Keratinocyte (primary cell): ENCODE data around the gene JAKMIP1. TPM values are rescaled to one million over a fixed set of nuclear protein-coding genes. Genes with fewer than 3 reads are reported as not detected.

ENCODE experiments used
- DNase-seq: peaks from one replicate; pipeline ENCODE4 v3.0.0-alpha.2; 2011; ENCODE audit warnings: low read depth, missing footprints, low spot score
- FAIRE-seq: peaks from 2 replicates; lab custom pipeline; 2011; peaks lifted over from hg19 to GRCh38; lab: Jason Lieb, UNC
- H2AFZ ChIP-seq: 2 replicates; pipeline ENCODE4 v1.6.0; 2012; ENCODE audit warnings: low read length, control low read depth, inconsistent platforms; ENCODE audit not compliant: control insufficient read depth
- H3K27ac ChIP-seq: 2 replicates; pipeline ENCODE4 v1.5.1; 2011; ENCODE audit warnings: low read length; ENCODE audit not compliant: control insufficient read depth, insufficient read depth
- H3K27me3 ChIP-seq: 3 replicates; pipeline ENCODE4 v1.6.0; 2011; ENCODE audit warnings: low read length; ENCODE audit not compliant: control insufficient read depth, insufficient read depth; ENCODE audit errors: extremely low read depth
- H3K36me3 ChIP-seq, 2 experiments: 2 replicates in 1 of 2; 3 replicates in 1 of 2; pipeline ENCODE4 v1.5.1; 2011; ENCODE audit warnings: low read length in 2 of 2, mild to moderate bottlenecking in 1 of 2; ENCODE audit not compliant: control insufficient read depth in 2 of 2, insufficient read depth in 2 of 2; ENCODE audit errors: extremely low read depth in 1 of 2
- H3K4me1 ChIP-seq: 3 replicates; pipeline ENCODE4 v1.5.1; 2011; ENCODE audit warnings: low read length; ENCODE audit not compliant: control insufficient read depth, insufficient read depth; ENCODE audit errors: extremely low read depth
- H3K4me2 ChIP-seq: 3 replicates; pipeline ENCODE4 v1.6.0; 2011; ENCODE audit warnings: low read depth, low read length; ENCODE audit not compliant: control insufficient read depth, insufficient read depth; ENCODE audit errors: extremely low read depth
- H3K4me3 ChIP-seq, 3 experiments: fragments of 200-600 bp in 1 of 3; sonication (generic) in 1 of 3; 2 replicates in 2 of 3; 3 replicates in 1 of 3; pipeline ENCODE4 v1.5.1; 2011 to 2016; ENCODE audit warnings: low read length in 3 of 3, mild to moderate bottlenecking in 3 of 3, control low read depth in 2 of 3, inconsistent platforms in 1 of 3, low read depth in 1 of 3, mixed read lengths in 1 of 3, mixed run types in 1 of 3, moderate library complexity in 1 of 3; ENCODE audit not compliant: control insufficient read depth in 2 of 3, insufficient read depth in 2 of 3; ENCODE audit errors: extremely low read depth in 1 of 3
- H3K79me2 ChIP-seq: 2 replicates; pipeline ENCODE4 v1.6.0; 2012; ENCODE audit warnings: low read length; ENCODE audit not compliant: control insufficient read depth, insufficient read depth
- H3K9ac ChIP-seq: 3 replicates; pipeline ENCODE4 v1.6.0; 2011; ENCODE audit warnings: low read length; ENCODE audit not compliant: control insufficient read depth, insufficient read depth; ENCODE audit errors: extremely low read depth
- H3K9me1 ChIP-seq: 3 replicates; pipeline ENCODE4 v1.6.0; 2011; ENCODE audit warnings: low read length; ENCODE audit not compliant: control insufficient read depth, insufficient read depth; ENCODE audit errors: extremely low read depth
- H3K9me3 ChIP-seq: 2 replicates; pipeline ENCODE4 v1.5.1; 2012; ENCODE audit warnings: low read depth, low read length; ENCODE audit not compliant: control insufficient read depth
- H4K20me1 ChIP-seq: 3 replicates; pipeline ENCODE4 v1.6.0; 2011; ENCODE audit warnings: low read length; ENCODE audit not compliant: control insufficient read depth, insufficient read depth; ENCODE audit errors: extremely low read depth
- EZH2 ChIP-seq: IDR thresholded peaks from one replicate; pipeline ENCODE4 v1.6.1; 2012; ENCODE audit warnings: inconsistent platforms, mild to moderate bottlenecking, low read length, moderate library complexity
- dilution Hi-C: fragments of 300-500 bp; cut with MboI; formaldehyde crosslinking; loops from one replicate; pipeline ENCODE4 v1.7.0; 2020; ENCODE audit warnings: low sequenced_read_pairs; ENCODE audit not compliant: extremely low pct_ligation_motif_present
- polyA plus RNA-seq, 5 experiments: library from polyadenylated mRNA; depleted of rRNA in 3 of 5; stranded (reverse) in 3 of 5; stranded (forward) in 1 of 5; unstranded in 1 of 5; fragments of >200 nt; gene quantifications; 1 replicate in 1 of 5; 2 replicates in 3 of 5; 3 replicates in 1 of 5; pipeline versions ENCODE4 v1.2.1 to v1.2.3, GENCODE V29; 2011 to 2012; ENCODE audit warnings: missing spikeins in 2 of 5, low read depth in 1 of 5, low replicate concordance in 1 of 5
- TF ChIP-seq, protein P1 (sequence below), 3 experiments: IDR thresholded peaks in 1 of 3; conservative IDR thresholded peaks in 1 of 3; optimal IDR thresholded peaks in 1 of 3; 2 replicates in 2 of 3; 3 replicates in 1 of 3; pipeline versions ENCODE3 to v1.5.1; 2011; ENCODE audit warnings: low read length in 3 of 3, mild to moderate bottlenecking in 3 of 3, moderate library complexity in 2 of 3, control low read depth in 1 of 3, inconsistent platforms in 1 of 3; ENCODE audit not compliant: insufficient read depth in 2 of 3; ENCODE audit errors: extremely low read depth in 1 of 3

JAKMIP1 gene
- polyA plus RNA-seq, 1 donor (not counting 4 experiments of a cell fraction or from before 2014, with no cell fraction given): not detected

DNA sequence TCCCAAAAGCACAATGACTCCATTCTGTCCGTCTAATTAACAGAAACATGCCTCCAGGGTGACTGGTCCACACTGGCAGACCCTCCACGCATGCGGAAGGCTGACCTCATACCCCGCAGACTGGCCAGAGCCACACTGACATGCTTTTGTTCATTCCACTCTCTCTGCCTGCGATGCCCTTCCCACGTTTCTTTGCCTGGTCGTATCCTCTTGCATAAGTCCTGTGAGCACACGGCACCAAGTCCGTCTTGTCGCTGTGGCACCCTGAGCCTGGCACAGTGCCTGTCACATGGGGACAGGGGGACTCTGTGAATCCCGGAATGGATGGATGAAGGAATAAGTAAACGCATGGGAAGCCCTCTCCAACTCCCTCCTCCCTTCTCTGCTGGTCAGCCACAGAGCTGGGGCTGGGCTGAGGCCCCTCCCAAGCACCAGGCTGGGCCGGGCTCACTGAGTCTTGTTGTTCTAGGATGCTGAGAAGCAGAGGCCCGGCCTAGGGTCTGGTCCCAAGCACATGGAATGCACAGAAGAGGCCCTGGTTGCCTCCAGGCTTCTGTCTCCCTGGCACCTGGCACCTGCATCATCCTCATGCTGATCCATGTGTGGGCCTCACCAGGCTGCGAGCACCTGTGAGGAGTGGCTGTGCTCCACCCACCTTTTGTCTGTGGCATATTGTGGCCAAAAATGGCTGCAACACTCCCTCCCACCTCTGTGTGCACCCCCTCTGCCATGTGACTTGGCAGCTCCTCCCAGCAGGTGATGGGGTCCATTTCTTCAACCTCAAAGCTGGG, 143.2 kb downstream of the JAKMIP1 start:
- Histone ChIP-seq H3K4me3 (no peak overlapping the region), H3K79me2 (no peaks in the 10 kb centered on the region), H3K9ac (no peak overlapping the region), H3K4me1 (no peaks in the 10 kb centered on the region), H4K20me1 (no peaks in the 10 kb centered on the region), H2AFZ (no peak overlapping the region), H3K9me3 (peaks cover 21% of the 10 kb centered on the region), H3K27me3 (no peaks in the 10 kb centered on the region), H3K36me3 (no peaks in the 10 kb centered on the region), H3K4me2 (no peak overlapping the region), H3K9me1 (no peaks in the 10 kb centered on the region), H3K27ac (no peak overlapping the region)
- FAIRE-seq (no peak), DNase-seq (no peak)
- TF ChIP-seq EZH2: no peak
- TF ChIP-seq, protein P1, sequence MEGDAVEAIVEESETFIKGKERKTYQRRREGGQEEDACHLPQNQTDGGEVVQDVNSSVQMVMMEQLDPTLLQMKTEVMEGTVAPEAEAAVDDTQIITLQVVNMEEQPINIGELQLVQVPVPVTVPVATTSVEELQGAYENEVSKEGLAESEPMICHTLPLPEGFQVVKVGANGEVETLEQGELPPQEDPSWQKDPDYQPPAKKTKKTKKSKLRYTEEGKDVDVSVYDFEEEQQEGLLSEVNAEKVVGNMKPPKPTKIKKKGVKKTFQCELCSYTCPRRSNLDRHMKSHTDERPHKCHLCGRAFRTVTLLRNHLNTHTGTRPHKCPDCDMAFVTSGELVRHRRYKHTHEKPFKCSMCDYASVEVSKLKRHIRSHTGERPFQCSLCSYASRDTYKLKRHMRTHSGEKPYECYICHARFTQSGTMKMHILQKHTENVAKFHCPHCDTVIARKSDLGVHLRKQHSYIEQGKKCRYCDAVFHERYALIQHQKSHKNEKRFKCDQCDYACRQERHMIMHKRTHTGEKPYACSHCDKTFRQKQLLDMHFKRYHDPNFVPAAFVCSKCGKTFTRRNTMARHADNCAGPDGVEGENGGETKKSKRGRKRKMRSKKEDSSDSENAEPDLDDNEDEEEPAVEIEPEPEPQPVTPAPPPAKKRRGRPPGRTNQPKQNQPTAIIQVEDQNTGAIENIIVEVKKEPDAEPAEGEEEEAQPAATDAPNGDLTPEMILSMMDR (optimal IDR thresholded peaks at IDR 0.05 in 1 of 3, IDR thresholded peaks at IDR 0.05 in 1 of 3, conservative IDR thresholded peaks at IDR 0.05 in 1 of 3; ENCODE audit: extremely low read depth in 1 of 3, insufficient read depth in 2 of 3, low read length in 3 of 3): no peak
- dilution Hi-C loops: no loop called here

DNA sequence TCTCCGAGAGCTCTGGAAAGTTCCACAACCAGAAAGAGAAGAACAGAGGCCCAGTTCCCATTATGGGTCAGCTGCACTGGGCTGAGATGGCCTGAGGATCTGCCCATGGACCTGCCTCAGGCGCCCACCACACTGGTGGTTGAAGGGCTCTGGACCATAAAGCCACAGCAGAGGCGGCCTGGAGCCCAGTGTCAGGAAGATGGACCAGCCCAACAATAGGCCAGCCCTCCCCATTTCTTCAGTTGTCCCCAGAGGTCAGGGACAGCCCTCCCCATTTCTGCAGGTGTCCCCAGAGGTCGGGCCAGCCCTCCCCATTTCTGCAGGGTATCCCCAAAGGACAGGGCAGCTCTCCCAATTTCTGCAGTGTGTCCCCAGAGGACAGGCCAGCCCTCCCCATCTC, 144.9 kb downstream of the JAKMIP1 start:
- no peaks in the 10 kb centered on the region for H3K27me3 ChIP-seq
- TF ChIP-seq, protein P1 (optimal IDR thresholded peaks at IDR 0.05 in 1 of 3, IDR thresholded peaks at IDR 0.05 in 1 of 3, conservative IDR thresholded peaks at IDR 0.05 in 1 of 3; ENCODE audit: extremely low read depth in 1 of 3, insufficient read depth in 2 of 3, low read length in 3 of 3): no peak
- TF ChIP-seq EZH2: no peak
- no peak for DNase-seq
- no peak overlapping the region for H2AFZ ChIP-seq
- no peaks in the 10 kb centered on the region for H3K4me1 ChIP-seq
- no peak overlapping the region for H3K9ac ChIP-seq
- no peaks in the 10 kb centered on the region for H4K20me1 ChIP-seq
- no peaks in the 10 kb centered on the region for H3K36me3 ChIP-seq
- H3K79me2 ChIP-seq: no peaks in the 10 kb centered on the region
- no peak overlapping the region for H3K27ac ChIP-seq
- FAIRE-seq: no peak
- no peak overlapping the region for H3K4me3 ChIP-seq
- dilution Hi-C loops: no loop called here
- H3K4me2 ChIP-seq: no peak overlapping the region
- no peaks in the 10 kb centered on the region for H3K9me1 ChIP-seq
- H3K9me3 ChIP-seq: peaks cover 21% of the 10 kb centered on the region
